Measurements from ENCODE around the gene KIF18A. TPM values are rescaled to one million over a fixed set of nuclear protein-coding genes. Genes with fewer than 3 reads are reported as not detected.

The KIF18A gene
- total RNA-seq, 1 experiment from 2014 or later: 20.8 TPM

GRCh38 chr11:28054821-28055220 is 53.1 kb downstream of the KIF18A start:
- ChIA-PET POLR2A (no interaction called here), CTCF (no interaction called here)
- Histone ChIP-seq H3K4me3 (ENCODE audit: low read depth in 2 of 2, low read length in 2 of 2) (no peak overlapping the region), H3K4me1 (ENCODE audit: control insufficient read depth, insufficient read depth, low read length) (peaks cover 10% of the 10 kb centered on the region), H3K36me3 (ENCODE audit: control insufficient read depth, insufficient read depth, low read length) (0 out of 2 replicates have a peak, but pooled peaks cover 6% of the 10 kb centered on the region), H3K27me3 (ENCODE audit: control insufficient read depth, insufficient read depth, low read length) (no peaks in the 10 kb centered on the region), H3K9me3 (ENCODE audit: control insufficient read depth, insufficient read depth, low read depth, low read length) (no peaks in the 10 kb centered on the region), H3K27ac (ENCODE audit: low read length) (no peak overlapping the region)
- ATAC-seq: no peak
- no peak for TF ChIP-seq TCF7L2 (IDR thresholded peaks at IDR 0.05; ENCODE audit: low read depth, low read length)
- TF ChIP-seq POLR2AphosphoS5 (IDR thresholded peaks at IDR 0.05; ENCODE audit: low read depth, low read length): no peak
- TF ChIP-seq SIN3A (IDR thresholded peaks at IDR 0.05; ENCODE audit: borderline replicate concordance, insufficient read depth, low read depth, low read length): no peak
- TF ChIP-seq CTCF (IDR thresholded peaks at IDR 0.05): no peak
- TF ChIP-seq REST (IDR thresholded peaks at IDR 0.05; ENCODE audit: insufficient read depth in 1 of 2, low read depth in 2 of 2, low read length in 1 of 2): no peak
- DNase-seq (ENCODE audit: low read depth, low spot score): no peak
- in situ Hi-C loops (cut with HindIII; ENCODE audit: low pct_unique_long_range_greater_than_20kb, low sequenced_read_pairs) (no loop called here), intact Hi-C loops (cut with micrococcal nuclease; ENCODE audit: unreplicated experiment) (no loop called here)
- no TSS peak for BruUV-seq (replicated peaks)

- 0 out of 2 replicates have a peak, but pooled peaks have one; percentile 32 for TF ChIP-seq POLR2AphosphoS5 (IDR thresholded peaks at IDR 0.05; ENCODE audit: low read depth, low read length)
- TF ChIP-seq TCF7L2 (IDR thresholded peaks at IDR 0.05; ENCODE audit: low read depth, low read length): peak; percentile 87
- TF ChIP-seq CTCF (IDR thresholded peaks at IDR 0.05): no peak
- TF ChIP-seq REST (IDR thresholded peaks at IDR 0.05; ENCODE audit: insufficient read depth in 1 of 2, low read depth in 2 of 2, low read length in 1 of 2): no peak
- TF ChIP-seq SIN3A (IDR thresholded peaks at IDR 0.05; ENCODE audit: borderline replicate concordance, insufficient read depth, low read depth, low read length): no peak
- Histone ChIP-seq H3K4me1 (ENCODE audit: control insufficient read depth, insufficient read depth, low read length) (peaks cover 26% of the 10 kb centered on the region), H3K9me3 (ENCODE audit: control insufficient read depth, insufficient read depth, low read depth, low read length) (no peaks in the 10 kb centered on the region), H3K27me3 (ENCODE audit: control insufficient read depth, insufficient read depth, low read length) (no peaks in the 10 kb centered on the region), H3K27ac (ENCODE audit: low read length) (peak overlapping the region; percentile 84; the same call in 1 of the 2 replicates), H3K36me3 (ENCODE audit: control insufficient read depth, insufficient read depth, low read length) (no peaks in the 10 kb centered on the region; the same call in 1 of the 2 replicates), H3K4me3 (ENCODE audit: low read depth in 2 of 2, low read length in 2 of 2) (no peak overlapping the region)
- POLR2A ChIA-PET: no interaction called here
- CTCF ChIA-PET: no interaction called here
- DNase-seq (ENCODE audit: low read depth, low spot score): peak; percentile 5
- in situ Hi-C loops (cut with HindIII; ENCODE audit: low pct_unique_long_range_greater_than_20kb, low sequenced_read_pairs) (no loop called here), intact Hi-C loops (cut with micrococcal nuclease; ENCODE audit: unreplicated experiment) (no loop called here)
- peak; percentile 95 for ATAC-seq
- BruUV-seq (replicated peaks): no TSS peak
Measured at GRCh38 chr11:28049338-28050216, 58.4 kb downstream of the KIF18A start.

All from Panc1 (cell line).